Measurements from ENCODE around the gene GATA1.

Gene GATA1

DNA sequence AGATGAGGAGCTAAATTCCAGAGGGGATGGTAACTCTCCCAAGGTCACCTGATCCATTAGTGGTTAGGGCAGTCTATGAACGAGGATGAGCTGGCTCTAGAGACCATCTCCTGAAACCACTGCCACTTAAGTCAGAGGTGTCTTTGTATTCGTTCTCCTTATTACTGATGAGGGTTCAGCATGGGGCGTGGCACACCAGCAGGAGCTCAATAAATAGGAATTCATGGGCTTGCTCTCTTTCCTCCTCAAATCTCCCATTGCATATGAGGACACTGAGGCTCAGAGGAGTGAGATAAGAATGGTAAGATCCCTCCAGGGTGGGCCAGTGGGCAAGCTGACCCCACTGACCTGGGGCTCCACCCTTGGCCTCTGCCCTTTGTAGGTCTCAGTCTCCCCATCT, 1.7 kb upstream of the GATA1 start:
- TF ChIP-seq ZFX (IDR thresholded peaks at IDR 0.05; ENCODE audit: borderline replicate concordance) = no peak
- TF ChIP-seq, protein P1, sequence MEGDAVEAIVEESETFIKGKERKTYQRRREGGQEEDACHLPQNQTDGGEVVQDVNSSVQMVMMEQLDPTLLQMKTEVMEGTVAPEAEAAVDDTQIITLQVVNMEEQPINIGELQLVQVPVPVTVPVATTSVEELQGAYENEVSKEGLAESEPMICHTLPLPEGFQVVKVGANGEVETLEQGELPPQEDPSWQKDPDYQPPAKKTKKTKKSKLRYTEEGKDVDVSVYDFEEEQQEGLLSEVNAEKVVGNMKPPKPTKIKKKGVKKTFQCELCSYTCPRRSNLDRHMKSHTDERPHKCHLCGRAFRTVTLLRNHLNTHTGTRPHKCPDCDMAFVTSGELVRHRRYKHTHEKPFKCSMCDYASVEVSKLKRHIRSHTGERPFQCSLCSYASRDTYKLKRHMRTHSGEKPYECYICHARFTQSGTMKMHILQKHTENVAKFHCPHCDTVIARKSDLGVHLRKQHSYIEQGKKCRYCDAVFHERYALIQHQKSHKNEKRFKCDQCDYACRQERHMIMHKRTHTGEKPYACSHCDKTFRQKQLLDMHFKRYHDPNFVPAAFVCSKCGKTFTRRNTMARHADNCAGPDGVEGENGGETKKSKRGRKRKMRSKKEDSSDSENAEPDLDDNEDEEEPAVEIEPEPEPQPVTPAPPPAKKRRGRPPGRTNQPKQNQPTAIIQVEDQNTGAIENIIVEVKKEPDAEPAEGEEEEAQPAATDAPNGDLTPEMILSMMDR (IDR thresholded peaks at IDR 0.05) = no peak
- no peak overlapping the region for H3K27ac ChIP-seq

DNA sequence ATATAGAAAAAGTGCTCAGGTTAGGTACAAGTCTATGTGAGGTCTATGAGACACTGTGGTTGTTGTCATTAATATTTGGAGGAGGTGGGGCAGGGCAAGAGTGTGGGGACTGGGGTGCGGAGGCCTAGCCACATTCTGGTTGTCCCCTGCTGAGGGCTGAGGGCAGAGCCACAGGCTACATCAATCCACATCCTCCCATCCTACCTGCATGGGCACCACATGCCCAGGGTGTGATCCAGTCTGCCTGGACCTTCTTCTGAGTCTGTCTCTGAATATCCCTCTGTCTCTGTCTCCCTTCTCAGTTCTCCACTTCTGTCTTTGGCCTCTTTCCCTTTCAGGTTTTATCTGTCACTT, 1.2 kb upstream of the GATA1 start:
- no peak for TF ChIP-seq ZFX (IDR thresholded peaks at IDR 0.05; ENCODE audit: borderline replicate concordance)
- TF ChIP-seq, protein P1 (IDR thresholded peaks at IDR 0.05) = no peak
- H3K27ac ChIP-seq = no peak overlapping the region

DNA sequence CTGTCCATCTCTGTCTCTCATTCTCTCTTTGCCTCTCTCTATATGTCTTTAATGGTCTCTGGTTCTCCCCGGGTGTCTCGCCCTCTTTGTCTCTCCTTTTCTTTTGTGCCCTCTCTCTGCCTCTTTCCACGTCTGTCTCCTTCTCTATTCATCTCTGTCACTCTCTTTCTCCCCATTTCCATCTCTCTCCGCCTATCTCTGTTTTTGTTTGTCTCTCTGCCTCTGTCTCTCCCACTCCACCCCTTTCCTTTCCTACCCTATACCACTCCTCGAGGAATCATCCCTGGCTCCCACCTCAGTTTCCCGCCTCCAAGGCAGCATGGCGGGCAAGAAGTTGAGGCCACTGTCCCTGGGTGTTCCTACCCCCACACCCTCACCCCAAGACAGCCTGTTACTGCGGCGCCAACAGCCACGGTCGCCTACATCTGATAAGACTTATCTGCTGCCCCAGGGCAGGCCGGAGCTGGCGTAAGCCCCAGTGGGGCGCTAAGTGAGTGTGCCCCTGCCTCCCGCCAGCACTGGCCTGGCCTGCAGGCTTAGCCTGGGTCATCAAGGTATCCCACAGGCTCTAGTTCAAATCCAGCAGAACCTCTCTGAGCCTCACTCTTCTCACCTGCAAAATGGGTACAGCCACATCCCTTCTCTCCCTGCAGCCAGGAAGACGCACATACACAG, 713 bp upstream of the GATA1 start:
- H3K27ac ChIP-seq = no peak overlapping the region
- TF ChIP-seq ZFX (IDR thresholded peaks at IDR 0.05; ENCODE audit: borderline replicate concordance) = no peak
- TF ChIP-seq, protein P1 (IDR thresholded peaks at IDR 0.05) = no peak

DNA sequence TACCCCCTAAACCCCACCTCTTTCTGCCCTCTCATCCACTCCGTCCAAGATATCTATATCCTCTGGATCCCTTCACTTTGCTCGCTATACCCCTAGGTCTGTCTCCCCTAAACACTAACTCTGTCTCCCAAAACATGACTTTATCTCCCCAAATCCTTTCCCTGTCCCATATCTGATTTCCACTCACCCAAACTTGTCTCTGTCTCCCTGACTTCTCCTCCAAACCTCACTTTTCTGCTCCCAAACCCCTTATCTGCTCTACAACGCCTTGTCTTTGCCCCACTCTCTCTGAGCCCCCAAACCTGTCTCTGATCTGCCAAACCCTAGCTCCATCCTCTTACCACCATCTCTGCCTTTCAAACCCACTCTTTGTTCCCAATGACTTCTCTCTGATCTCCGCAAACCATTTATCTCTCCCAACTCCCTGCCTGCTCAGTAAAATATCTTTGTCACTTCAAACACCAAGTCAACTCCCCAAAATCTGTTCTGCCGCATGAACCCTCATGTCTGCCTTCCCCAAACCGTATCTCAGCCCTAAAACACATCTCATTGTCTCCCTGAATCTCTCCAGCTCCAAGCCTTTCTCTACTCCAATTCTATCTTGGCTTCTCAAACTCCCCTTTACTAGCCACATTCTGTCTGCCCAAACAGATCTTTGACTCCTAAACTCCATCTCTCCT, 575 bp downstream of the GATA1 start:
- TF ChIP-seq, protein P1 (IDR thresholded peaks at IDR 0.05) = no peak
- TF ChIP-seq ZFX (IDR thresholded peaks at IDR 0.05; ENCODE audit: borderline replicate concordance) = no peak
- no peak overlapping the region for H3K27ac ChIP-seq

DNA sequence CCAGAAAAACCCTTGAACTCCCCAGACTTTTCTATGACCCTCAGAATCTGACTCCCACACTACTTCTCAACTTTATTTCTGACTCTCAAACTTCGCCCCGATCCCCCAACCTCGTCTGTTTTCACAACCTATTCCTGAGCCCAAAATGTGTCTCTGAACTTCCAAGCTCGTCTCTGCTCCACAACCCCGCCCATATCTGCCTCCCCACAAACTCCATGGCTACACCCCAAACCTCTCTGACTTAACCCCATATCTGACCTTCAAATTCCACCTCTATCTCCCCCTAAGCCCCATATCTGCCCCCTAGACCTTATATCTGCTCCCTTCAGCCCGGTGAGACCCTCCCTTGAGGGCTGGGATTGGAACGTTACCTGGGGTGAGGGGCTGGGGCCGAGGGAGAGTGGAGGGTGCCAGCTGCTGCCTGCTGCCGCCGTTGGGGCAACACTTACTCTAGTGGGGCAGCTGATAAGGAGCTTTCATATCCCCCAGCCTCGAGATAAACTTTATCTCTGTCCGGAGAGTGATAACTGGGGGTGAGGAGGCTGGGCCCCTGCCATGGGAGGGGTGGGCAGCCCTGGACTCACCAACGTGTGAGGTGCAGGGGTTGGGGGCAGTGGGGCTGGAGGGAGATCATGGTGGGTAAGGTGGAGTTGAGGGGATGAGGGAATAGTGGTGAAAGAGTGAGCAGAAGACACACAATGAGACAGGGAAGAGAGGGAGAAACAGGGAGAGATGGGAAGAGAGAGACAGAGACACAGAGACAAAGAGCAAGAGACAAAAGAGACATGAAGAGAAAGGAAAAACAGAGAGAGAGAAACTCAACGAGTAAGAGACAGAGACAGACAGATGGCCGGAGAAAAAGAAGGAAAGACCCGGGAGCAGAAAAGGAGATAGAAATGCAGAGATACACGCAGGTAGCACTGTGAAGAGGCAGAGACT, 1.4 kb downstream of the GATA1 start:
- H3K27ac ChIP-seq = no peak overlapping the region
- TF ChIP-seq, protein P1 (IDR thresholded peaks at IDR 0.05) = no peak
- TF ChIP-seq ZFX (IDR thresholded peaks at IDR 0.05; ENCODE audit: borderline replicate concordance) = no peak

DNA sequence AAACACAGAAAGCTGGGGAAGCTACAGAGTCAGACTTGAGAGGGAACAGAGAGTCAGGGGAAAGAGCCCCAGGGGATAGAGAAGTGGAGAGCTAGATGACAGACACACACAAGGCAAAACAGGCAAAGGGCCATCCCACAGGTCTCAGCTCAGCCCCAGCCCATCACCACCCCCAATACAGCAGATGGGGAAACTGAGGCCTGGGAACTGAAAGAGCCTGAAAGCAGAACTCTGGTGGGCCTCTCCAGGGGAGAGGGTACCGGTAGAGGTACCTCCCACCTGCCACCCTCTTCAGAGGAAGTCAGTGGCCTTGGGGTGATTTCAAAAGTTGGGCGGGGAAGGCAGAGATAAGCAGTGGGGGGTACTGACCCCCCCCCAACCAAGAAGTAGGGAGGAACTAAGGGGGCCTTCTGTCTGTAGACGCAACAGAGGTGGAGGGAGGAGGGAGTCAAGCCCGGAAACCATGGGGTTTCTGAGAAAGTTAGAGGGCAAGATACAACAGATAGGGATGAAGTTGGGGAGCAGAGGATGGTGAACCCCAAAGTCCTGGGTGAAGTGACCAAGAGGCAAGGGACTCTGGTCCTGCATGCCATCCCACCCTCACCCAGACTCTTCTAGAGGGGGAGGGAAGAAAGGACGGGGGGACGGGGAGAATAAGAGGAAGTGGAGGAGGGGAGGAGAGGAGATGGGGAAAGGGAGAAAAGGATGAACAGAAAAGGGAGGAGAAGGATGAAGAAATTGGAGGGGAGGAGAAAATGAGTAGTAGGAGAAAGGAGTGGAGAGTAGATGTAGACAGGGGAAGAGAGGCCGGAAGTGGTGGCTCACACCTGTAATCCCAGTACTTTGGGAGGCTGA, 3.2 kb downstream of the GATA1 start:
- TF ChIP-seq ZFX (IDR thresholded peaks at IDR 0.05; ENCODE audit: borderline replicate concordance) = no peak
- TF ChIP-seq, protein P1 (IDR thresholded peaks at IDR 0.05) = no peak
- H3K27ac ChIP-seq = no peak overlapping the region
